ENCODE results near the gene DCHS2. TPM values are rescaled to one million over a fixed set of nuclear protein-coding genes. Genes with fewer than 3 reads are reported as not detected.

The DCHS2 gene
- total RNA-seq, 1 donor from 2014 or later, result 0.40 TPM

DNA sequence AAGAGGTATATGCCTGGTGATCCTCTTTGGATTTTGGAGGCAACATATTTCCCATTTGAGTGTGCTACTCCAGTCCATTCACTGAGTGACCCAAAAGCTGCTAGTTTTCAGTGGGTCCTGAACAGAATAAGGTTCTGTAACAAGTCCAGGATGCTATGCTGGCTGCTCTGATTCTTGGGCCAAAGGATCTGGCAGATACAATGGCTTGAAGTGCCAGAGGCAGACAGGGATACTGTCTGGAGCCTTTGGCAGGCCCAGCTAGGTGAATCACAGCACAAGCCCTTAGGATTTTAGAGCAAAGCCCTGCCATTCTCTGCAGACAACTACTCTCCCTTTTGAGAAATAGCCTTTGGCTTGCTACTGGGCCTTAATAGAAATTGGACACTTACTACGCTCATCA lies 40.6 kb downstream of the DCHS2 start:
- no peak for DNase-seq (ENCODE audit: low read depth in 2 of 2)

DNA sequence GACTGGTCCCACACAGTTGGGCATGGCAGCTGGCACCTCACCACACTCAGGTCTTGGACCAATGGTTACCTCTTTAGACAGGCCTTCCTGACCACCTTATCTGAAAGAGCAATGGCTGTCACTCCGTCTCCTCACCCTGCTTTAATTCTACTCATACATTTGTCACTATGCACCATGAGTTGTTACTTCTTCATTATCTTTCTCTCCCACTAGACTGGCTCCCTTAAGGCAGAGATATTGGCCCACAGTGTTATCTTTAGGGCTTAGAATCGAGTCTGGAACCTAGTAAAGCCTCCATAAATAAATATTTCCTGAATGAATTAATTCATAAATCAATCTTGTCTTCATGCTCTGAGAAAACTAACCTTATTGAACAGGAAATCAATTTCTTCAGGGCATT lies 46.6 kb downstream of the DCHS2 start:
- DNase-seq (ENCODE audit: low read depth in 2 of 2), result no peak

DNA sequence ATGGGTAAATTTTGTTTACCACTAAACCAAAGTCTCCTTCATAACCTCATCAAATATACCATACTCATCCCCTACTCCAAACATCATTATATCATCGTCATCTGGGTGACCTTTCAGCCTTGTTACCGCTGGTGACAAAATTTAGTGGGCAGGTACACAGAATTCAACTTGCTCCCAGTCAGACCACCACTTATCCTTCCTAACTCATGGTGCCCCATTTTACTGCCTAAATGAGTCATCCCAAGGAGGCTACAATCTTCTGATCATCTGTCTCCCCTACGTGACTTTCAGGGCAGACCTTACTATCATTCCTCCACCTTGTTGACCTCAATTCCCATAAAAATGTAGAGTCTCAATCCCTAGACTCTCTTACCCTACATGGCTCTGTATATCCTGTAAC lies 49.6 kb downstream of the DCHS2 start:
- no peak for DNase-seq (ENCODE audit: low read depth in 2 of 2)

GRCh38 chr4:154441124-154441523 lies 50.5 kb downstream of the DCHS2 start:
- no peak for DNase-seq (ENCODE audit: low read depth in 2 of 2)

- no peak for DNase-seq (ENCODE audit: low read depth in 2 of 2)
Measured at GRCh38 chr4:154439224-154439623, 52.4 kb downstream of the DCHS2 start.

DNA sequence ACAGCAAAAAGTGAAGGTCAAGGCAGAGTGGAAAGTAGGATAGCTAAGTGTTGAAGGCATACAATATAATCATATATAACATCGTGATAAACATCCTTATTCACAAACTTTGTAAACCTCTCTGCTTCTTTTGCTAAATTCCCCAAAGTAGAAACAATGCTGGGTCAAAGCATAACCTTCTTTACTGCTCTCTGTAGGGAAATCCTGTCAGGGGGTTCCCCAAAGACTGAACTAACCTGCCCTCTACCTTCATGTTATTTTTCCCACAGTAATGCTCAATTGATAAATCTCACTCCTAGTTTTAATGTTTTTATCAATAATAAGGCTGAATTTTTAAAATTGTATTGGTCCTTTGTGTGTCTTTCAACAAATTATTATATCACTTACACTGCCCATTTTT lies 55.7 kb downstream of the DCHS2 start:
- no peak for DNase-seq (ENCODE audit: low read depth in 2 of 2)

GRCh38 chr4:154433543-154433942 lies 58.1 kb downstream of the DCHS2 start:
- no peak for DNase-seq (ENCODE audit: low read depth in 2 of 2)

GRCh38 chr4:154429176-154429575 lies 62.4 kb downstream of the DCHS2 start:
- no peak for DNase-seq (ENCODE audit: low read depth in 2 of 2)

DNA sequence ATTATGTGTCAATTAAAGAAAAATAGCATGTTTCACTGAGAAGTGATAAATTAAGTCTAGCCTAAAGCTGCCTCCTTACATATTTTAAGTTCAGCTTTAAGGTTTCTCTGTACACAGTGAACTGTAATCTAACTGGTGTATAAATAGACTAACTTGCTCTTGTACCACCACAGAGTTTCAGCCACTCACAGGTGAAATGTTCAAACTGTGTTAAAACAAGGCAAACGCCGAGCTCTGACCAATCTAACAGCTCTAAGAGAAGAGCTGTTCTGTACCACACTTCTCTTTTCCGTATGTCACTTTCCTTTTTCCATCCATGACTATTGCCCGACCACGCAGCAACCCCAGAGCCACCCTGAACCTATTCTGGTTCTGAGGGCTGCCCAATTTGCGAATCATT lies 64.5 kb downstream of the DCHS2 start:
- DNase-seq (ENCODE audit: low read depth in 2 of 2), result no peak

DNA sequence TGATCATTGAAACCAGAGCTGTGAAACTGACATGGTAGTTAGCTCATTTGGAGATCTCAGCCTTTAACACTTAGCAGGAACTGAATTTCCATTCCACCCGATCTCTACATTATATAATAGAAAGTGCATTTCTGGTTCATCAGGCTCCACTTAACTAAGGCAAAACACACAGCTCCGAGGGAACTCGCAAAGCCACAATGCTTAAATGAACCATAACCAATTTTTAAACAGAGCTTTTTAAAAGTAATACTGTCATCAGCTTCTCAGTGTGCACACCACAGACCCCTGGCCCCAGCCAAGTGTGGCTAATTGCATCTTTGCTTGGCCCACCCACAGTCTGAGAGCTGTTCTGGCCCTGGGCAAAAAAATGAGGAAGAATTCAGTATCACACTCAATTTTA lies 66.1 kb downstream of the DCHS2 start:
- no peak for DNase-seq (ENCODE audit: low read depth in 2 of 2)

DNA sequence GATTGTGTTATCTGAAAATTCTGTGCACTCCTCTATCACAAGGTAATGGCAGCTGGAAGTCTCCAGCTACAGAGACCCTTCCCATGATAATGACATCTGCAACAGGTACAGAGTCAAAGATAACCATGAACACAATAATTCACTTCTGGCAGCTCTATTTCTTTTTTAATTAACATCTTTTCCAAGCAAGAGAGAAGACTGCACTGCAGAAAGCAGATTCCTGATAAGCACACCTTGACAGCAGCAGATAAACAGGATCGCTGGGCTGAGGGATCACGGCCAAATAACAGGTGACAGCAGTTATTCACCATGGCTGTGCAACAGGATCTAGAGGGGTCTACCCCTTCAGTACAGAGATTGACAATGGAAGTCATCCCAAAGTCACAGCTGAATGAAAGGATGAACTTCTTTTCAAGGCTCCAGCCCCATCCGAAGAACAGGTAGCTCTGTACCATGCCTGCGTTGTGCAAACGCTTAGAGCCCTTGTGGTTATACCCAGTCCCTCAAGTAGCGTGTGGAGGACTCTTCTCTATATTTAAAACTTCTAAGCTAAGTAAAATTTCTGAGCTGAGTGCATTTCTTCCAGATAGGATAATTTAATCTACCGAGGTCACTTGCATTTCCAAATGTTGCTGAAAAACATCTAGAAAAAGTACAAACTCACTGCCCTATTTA lies 66.7 kb downstream of the DCHS2 start:
- DNase-seq (ENCODE audit: low read depth in 2 of 2), result no peak

GRCh38 chr4:154422152-154422551 lies 69.4 kb downstream of the DCHS2 start:
- DNase-seq (ENCODE audit: low read depth in 2 of 2), result no peak

DNA sequence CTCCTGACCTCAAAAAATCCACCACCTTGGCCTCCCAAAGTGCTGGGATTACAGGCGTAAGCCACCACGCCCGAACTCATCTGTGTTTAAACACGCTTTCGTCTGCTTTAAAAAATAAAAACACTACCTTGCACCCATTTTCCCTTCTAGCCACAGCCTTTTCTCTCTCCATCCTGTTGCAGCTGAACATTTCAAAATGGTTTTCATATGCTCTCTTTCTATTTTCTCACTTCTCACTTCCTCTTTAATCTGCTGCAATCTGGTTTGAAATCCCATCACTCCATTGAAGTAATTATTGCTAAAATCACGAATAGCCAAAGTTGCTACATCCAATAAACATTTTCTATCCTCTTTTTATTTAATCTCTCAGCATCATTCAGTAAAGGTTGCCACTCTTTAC lies 70.0 kb downstream of the DCHS2 start:
- DNase-seq (ENCODE audit: low read depth in 2 of 2), result no peak

- no peak for DNase-seq (ENCODE audit: low read depth in 2 of 2)
Measured at GRCh38 chr4:154417373-154417673, 74.3 kb downstream of the DCHS2 start.

- DNase-seq (ENCODE audit: low read depth in 2 of 2), result no peak
Measured at GRCh38 chr4:154416190-154416547, 75.4 kb downstream of the DCHS2 start.

DNA sequence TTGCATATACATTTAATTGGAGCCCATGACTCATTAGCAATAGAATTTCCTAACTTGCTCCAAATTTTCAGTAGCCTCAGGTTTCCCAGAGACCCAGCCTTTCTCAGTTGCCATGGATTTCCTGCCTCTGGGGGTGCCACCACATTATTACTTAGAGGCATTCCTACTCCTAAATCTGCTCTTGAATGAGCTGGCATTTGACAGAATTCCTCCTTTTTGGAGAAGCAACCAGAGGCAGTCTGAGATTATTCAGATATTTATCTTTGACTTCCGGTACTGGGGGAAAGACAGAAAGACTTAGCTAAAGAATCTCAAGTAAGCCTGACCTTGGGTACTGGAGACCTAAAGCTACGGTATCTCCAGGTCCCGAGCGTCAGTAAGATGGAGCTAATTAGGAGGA lies 76.3 kb downstream of the DCHS2 start:
- DNase-seq (ENCODE audit: low read depth in 2 of 2), result no peak

DNA sequence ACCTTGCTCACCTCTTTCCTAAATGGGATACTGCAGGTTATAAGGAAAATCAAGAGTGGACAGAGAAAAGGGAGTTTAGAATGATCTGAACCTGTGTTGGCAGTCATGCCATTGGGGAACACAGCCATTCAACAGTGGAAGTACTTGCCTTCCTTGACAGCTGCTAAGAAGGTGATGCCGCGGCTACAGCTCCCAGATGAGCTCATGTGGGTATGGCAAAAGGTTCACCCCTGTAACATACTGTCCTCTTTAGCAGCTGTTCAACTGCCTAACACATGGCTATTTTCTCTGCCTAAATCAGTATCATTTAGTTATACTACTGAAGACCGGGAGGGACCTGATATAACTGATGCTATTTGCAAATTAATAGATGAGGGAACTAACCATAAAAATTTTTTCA lies 76.8 kb downstream of the DCHS2 start:
- DNase-seq (ENCODE audit: low read depth in 2 of 2), result no peak

- DNase-seq (ENCODE audit: low read depth in 2 of 2), result no peak
Measured at GRCh38 chr4:154414371-154414770, 77.2 kb downstream of the DCHS2 start.

DNA sequence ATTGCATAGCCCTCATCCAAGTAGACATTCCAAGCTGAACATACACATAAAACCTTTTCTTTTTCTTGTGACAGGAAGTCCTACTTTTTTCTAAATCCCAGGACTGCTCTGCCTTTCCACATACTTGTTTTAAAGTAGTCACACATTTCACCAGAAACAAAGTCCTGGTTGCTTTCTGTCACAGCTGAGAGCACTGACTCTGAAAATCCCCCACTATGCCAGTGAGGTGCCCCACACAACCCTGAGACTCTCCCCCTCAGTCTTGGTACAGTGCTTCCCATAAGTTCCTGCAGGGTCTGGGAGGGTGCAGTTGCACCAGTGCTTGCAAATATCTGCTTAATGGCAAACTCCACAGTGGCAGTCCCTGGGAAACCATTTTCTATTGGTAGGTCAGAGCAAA lies 84.2 kb downstream of the DCHS2 start:
- DNase-seq (ENCODE audit: low read depth in 2 of 2), result no peak

DNA sequence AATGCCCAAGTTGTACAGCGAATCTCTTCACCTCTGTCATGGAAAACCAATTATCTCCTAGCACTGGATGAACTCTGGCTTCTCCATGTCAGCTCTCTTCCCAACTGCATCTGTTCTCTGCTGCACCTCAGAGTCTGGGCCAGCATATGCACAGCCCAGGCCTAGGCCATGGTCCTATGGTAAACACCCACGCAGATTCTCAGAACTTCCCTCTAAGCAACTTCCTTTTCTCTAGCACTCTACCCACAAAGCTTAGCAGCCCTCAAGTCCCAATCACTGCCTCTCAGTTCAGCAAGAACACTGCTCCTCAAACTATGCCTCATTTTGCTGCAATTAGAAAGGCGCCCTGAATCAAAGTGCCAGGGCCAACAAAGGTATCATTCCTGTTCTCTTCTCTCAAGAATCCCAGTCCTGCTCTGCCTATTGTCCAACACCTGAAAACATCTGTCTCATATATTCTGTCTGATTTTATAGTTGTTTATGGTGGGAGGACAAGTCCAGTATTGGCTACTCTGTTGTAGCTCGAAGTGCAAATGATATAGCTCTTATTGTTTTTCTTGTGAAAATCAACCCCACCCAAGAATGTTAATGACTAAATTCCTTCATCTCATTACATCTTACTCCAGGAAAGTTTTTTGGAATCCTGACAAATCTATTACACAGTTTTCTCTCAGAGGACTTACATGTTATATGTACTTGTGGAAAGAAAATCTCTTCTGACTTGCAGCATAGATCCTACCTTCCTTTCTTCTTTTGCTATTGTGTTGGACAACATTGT lies 85.4 kb downstream of the DCHS2 start:
- no peak for DNase-seq (ENCODE audit: low read depth in 2 of 2)

DNA sequence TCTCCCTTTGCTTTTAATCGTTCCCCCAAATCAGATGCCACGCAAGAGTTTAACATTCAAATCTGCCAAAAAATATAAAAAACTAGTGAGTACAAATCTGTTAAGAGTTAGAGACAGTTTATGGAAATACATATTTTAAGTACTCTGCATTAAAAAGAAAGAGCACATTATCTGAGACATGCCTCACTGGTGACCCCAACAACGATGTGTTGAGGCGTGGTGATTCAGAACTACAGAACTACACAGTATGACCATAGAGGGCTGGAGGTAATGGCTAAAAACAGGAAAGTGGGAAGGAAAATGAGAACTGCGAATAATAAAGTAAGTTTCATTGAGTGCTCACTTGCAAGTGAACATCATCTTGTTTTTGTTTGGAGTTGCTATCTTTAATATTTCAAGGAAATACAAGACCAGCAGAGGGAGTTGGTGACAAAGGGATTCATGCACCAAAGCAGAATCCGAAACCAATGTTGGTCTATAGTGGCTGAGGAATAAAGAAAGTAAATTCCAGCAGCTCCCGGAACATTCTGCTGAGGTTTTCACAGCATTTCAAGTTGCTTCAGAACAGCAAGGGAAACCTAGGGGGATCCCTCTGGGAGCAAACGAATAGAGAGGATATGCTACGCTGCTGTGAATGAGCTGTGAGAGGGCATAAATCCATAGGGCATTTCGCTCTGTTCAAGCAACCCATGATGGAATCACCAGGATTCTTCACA lies 92.2 kb downstream of the DCHS2 start:
- DNase-seq (ENCODE audit: low read depth in 2 of 2), result peak; percentile 1 to 64

DNA sequence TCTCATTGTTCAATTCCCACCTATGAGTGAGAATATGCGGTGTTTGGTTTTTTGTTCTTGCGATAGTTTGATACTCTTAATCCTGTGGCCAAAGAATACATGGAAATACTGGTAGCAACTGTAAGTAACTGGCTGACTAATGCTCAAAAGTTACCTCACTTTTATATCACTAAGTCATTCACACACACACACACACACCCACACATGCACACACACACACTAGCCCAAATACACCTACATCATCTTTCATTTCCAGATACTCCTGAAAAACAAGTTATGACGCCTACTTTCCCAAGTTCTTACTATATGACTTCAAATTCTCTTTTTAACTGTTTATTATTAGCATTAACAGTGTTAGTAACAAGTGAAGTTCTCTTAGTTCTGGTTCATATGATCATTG lies 101.3 kb downstream of the DCHS2 start:
- no peak for DNase-seq (ENCODE audit: low read depth in 2 of 2)

GRCh38 chr4:154389148-154389547 lies 102.5 kb downstream of the DCHS2 start:
- no peak for DNase-seq (ENCODE audit: low read depth in 2 of 2)

All from lung microvascular endothelial cell (primary cell).